Testis (tissue), 2 donors: ENCODE results near the gene ISY1.
A peak's percentile ranks its signal among the peaks of the same experiment; 100 is the strongest.

Experiments
- CTCF ChIP-seq, 3 experiments: fragments of 450-650 bp in 2 of 3; fragments of 200-600 bp in 1 of 3; sonication (generic) in 1 of 3; IDR thresholded peaks; one replicate each; pipeline ENCODE4 v1.5.1; 2016 to 2019; ENCODE audit warnings: antibody characterized with exemption in 3 of 3, mild to moderate bottlenecking in 2 of 3, moderate library complexity in 1 of 3
- POLR2A ChIP-seq: fragments of 450-650 bp; IDR thresholded peaks from one replicate; pipeline ENCODE4 v1.6.1; 2017; ENCODE audit warnings: antibody characterized with exemption, mild to moderate bottlenecking, moderate library complexity

- TF ChIP-seq CTCF (IDR thresholded peaks at IDR 0.05) (peak; percentile 56 to 72 (median 63)), POLR2A (no peak)
Measured at GRCh38 chr3:129160891-129161859, at the start of gene ISY1.
